SIG-M5 treated with dmso at 0.1 percent for 504 hours (cell line): Measurements from ENCODE around the gene ACP3.
"Not testable (repeated sequence)": the region's sequence is repeated elsewhere in the genome, so short reads cannot be mapped to it uniquely, and the experiment has no call there.

Experiments used
- DNase-seq: peaks from one replicate; lab custom pipeline; 2025; ENCODE audit not compliant: unreplicated experiment; lab: John Stamatoyannopoulos, UW

ACP3 gene

DNA sequence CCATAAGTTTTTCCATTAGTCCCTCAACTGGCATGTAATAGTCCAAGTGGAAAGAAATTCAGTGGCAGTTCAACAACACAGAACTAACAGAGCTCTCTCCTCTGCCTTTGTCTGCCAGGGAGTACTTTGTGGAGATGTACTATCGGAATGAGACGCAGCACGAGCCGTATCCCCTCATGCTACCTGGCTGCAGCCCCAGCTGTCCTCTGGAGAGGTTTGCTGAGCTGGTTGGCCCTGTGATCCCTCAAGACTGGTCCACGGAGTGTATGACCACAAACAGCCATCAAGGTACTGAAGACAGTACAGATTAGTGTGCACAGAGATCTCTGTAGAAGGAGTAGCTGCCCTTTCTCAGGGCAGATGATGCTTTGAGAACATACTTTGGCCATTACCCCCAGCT lies 39.4 kb downstream of the ACP3 start:
- DNase-seq, result no peak

DNA sequence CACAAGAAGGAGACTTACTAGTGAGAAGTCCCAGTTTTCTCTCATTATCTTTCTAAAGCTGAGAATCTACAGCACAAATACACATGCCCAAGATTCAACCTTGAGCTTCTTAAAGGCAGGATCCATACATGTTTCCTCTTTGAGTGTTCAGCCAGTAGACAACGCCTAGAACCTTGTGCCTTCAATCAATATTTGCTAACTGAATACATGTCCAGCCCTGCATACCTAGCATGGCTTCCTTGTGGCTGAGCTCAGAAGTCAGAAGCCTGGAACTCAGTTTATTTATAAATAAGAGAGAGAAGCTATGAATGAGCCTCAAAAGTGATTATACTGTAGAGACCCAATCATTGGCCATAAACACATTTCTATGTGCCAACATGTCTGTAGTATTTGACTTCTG lies 43.5 kb downstream of the ACP3 start:
- DNase-seq, result no peak

DNA sequence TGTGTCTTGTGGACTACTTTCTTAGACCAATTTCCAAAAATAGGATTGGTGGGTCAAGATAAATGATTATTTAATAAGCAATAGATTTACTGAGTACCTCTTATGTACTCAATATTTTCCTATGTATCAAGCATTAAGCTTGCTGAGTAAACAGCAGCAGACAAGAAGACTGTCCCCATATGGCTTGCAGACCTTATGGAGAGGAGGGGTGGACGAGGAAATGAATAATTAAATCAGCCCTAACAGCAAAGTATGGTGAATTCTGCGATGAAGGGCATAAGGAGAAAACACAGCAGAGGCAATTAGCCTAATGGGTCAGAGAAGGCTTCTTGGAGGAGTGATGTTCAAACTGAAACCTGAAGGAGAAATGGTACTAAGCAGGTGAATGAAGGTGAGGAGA lies 45.1 kb downstream of the ACP3 start:
- no peak for DNase-seq

DNA sequence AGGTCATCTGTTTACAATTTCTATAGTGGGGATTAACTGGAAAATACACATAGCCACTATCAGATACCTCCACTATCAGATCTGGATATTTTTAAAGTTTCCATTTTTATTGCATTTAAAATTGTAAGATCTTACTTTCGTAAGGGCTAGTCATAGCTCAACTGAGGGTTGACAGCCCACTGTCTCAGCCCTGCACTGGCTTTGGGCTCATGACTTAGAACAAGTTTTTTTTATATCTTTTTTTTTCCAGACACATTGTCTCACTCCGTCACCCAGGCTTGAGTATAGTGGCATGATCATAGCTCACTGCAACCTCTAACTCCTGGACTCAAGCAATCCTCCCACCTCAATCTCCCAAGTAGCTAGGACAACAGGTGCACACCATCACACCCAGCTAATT lies 51.3 kb downstream of the ACP3 start:
- no peak for DNase-seq

DNA sequence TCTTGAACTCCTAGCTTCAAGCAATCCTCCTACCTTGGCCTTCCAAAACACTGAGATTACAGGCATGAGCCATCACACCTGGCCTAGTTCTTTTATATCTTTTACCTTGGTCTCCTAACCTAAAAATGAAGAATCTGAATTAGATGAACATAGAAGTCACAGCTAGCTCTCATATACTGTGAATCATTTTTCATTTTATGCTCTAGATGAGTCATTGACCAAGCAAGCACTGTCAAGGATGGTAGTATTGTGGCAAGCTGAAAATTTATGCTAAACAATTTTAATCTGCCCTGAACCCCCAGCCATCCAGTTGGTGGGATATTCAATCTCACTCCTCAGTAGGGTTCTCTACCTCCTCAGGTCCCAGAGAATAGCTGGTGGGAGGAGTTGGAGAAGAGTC lies 51.8 kb downstream of the ACP3 start:
- no peak for DNase-seq

DNA sequence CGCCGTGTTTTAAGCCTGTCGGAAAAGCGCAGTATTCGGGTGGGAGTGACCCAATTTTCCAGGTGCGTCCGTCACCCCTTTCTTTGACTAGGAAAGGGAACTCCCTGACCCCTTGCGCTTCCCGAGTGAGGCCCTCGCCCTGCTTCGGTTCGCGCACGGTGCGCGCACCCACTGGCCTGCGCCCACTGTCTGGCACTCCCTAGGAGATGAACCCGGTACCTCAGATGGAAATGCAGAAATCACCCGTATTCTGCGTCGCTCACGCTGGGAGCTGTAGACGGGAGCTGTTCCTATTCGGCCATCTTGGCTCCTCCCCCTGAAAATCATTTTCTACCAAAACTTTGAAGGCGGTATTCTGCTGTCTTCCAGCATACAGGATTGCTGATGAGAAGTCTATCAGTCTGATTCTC lies 59.7 kb downstream of the ACP3 start:
- DNase-seq, result not testable (repeated sequence)

DNA sequence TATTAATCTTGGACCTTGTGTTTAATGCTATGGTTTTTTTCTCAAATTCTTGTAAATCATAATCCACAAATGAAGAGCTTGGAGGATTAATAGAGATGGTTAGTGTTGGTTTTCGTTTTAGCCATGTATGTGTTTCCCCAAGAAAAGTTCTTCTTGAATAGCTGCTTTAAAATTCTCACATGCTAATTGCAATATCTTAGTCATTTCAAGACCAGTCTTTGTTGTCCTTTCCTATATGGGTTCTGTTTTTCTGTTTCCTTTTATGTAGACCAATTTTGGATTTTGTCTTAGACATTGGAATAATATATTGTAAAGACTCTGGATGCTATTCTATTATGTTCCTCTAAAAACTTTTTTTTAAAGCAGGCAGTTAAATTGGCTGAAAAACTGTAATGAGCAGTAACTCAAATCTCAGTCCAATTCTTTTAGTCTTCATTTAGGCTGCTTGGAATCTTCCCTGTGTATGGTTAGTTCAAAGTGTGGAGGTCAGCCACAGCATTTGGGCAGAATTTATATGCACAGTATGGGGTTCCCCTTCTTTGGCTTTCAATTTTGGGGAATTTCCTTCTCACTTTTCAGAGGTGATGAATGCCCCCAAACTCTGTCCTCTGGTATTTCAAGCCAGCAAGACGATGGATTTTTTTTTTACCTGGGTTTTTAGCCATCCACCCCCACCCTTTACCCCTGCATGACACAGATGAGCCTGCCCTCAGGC lies 61.0 kb downstream of the ACP3 start:
- DNase-seq, result no peak

DNA sequence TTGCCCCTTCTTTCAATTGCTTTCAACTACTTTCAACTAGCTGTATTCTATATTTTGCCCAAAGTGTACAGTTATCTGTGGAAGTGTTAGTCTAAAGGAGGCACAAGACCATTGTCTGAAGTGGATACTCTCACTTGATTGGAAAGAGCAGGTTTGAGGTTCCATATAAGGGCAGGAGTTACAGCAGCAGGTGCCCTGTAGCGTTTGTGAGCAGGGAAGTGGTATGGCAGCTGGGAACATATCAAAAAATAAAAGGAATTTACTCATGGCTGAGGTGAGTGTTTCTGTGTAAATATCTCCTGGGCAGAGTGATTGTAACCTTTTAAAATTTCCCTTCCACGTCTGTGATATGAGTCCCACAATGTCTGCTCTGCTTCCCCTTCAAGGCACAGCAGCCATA lies 61.6 kb downstream of the ACP3 start:
- DNase-seq, result no peak

DNA sequence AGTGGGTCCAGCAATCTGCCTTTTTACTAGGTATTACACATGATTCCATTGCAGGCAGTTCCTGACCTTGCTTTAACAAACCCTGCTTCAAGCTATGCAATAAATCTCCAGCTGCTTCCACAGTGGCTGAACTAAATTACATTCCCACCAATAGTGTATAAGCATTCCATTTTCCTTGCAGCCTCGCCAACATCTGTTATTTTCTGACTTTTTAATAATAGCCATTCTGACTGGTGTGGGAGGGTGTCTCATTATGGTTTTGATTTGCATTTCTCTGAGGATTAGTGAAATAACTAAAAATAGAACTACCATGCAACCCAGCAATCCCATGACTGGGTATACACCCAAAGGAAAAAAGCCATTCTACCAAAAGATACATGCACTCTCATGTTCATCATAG lies 63.7 kb downstream of the ACP3 start:
- no peak for DNase-seq

DNA sequence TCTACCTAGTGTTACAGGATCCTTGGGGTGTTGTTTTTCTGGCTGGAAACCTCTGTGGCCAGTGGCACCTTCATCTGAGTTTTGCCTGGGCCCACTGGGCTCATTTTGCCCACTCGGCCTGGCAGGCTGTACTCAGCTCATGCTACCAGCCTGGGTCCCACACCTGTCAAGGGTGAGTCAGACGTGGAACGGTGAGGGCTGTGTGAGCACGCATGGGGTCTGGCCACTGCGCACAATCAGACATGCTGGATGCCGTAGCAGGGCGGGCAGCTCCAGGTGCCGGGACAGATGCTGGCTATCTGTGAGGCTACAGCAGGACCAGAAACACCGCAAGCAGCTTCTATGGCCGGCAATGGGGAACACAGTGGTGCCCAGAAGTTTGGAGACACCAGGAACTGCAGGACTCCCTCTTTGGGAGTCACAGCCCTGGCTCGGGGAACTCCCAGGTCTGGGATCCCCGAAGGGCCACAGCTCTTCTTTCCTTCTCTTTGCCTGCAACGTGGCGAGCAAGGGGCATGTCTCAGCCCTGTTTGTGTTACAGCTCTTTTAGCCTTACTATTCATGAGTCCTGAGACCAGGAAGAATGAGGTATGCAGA lies 64.2 kb downstream of the ACP3 start:
- DNase-seq, result no peak

DNA sequence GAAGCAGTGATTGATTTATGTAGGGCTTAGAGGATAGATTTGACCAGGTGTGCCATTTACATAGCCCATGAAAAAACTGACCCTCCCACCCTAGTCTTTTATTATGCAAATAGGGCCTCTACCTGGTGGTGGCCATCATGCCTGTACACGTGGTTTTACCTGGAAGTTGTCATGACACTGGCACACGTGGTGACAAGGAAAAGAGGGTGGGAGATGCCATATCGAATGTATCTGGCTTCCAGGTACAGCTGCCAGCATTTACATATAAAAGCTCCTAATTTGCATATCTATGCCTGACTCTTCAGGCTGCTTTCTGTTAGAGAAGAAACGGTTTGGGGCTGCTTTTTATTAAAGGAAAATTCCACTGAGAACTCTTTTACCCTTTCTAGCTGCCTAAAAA lies 65.1 kb downstream of the ACP3 start:
- no peak for DNase-seq

DNA sequence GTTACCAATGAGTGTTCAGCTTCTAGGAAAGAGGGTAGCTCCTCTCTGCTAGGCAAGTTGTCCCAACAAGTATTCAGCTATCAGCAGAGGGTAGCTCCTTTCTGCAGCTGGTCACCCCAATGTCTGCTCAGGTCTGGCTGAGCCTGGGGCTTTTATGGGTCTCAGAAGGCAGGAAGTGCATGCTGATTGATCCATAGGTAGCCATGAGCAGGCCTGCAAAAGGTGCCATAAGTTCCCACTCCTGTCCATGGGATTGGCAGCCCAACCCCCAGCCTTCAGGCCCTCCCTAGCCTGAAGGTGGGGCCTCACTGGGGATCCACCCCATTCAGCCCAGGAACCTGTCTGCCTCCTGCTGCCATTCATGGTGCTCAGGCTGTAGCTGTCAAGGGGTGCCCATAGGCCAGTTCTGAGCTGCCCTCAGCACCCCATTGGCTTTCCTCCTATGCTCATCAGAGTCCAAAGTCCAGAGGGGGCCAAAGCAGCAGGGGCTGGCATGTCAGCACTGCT lies 65.5 kb downstream of the ACP3 start:
- DNase-seq, result no peak

DNA sequence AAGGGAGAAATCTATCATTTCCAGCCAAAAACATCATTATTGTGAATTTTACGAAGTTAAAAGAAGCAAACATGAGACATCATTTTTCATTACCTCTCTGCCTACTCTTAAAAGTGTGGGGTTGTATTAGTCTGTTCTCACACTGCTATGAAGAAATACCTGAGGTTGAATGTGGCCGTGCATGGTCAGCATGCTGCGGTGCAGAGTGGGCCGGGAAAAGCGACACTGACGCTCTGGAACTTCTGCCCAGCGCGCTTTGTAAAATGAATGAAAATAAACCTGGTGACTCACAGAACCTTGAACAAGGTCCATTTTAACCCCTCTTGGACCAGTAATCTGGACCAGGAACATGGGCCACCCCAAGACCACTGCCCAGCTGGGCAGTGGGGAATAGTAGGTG lies 69.1 kb downstream of the ACP3 start:
- DNase-seq, result no peak

DNA sequence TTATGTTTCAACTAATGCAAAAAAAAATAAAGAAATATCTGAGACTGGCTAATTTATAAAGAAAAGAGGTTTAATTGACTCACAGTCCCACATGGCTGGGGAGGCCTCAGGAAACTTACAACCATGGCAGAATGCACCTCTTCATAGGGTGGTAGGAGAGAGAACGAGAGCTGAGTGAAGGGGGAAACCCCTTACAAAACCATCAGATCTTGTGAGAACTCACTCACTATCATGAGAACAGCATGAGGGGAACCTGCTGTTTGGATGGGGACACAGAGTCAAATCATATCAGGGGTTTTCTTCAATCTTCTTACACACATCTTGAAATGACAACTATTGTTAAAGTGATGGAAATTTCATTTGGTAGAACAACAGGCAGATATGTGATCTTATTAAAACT lies 75.5 kb downstream of the ACP3 start:
- DNase-seq, result not testable (repeated sequence)

DNA sequence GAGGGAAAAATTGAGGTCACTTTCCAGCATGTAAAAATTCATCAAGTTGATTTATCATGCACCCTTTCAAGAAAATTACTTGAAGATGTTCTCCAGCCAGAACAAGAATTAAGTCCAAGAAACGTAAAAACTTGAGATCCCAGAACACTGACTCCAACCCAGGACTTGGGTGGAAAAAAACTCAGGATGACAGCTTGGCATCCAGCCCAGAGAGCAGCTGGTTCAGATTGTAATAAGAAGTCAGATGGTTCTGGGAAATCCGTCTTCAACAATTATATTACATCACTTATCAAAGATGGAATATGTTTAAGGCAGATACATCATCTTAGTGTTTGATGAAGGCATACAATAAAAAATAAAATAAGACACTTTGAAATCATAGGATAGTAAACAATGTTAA lies 77.1 kb downstream of the ACP3 start:
- DNase-seq, result no peak

DNA sequence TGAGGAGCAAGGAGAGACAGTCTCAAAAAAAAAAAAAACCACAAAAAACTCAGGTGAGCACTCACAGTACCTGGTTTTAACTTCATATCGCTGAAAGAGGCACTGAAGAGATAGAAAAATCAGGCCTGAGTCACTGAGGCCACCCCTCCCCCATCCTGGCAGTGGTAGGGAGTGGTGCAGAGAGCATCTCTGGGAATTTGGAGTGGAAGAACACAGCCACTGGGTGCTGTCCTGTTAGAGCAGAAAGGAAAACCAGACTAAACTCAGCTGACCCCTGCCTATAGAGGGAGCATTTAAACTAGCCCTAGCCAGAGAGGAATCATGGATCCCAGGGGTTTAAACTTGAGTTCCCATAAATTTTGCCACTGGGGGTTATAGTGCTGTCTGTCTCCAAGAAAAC lies 77.9 kb downstream of the ACP3 start:
- no peak for DNase-seq

DNA sequence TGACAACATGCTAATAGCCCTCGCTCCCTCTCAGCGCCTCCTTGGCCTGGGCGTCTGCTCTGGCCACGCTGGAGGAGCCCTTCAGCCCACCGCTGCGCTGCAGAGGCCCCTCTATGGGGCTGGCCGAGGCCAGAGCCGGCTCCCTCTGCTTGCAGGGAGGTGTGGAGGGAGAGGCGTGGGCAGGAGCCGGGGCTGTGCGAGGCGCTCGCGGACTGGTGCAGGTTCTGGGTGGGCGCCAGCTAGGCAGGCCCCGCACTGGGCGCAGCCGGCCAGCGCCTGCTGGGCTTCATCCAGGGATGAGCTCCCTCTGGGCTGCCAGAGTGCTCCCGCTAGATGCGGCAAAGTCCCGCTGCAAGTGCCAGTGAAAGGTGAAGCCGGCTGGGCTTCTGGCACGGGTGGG lies 79.0 kb downstream of the ACP3 start:
- DNase-seq, result no peak

DNA sequence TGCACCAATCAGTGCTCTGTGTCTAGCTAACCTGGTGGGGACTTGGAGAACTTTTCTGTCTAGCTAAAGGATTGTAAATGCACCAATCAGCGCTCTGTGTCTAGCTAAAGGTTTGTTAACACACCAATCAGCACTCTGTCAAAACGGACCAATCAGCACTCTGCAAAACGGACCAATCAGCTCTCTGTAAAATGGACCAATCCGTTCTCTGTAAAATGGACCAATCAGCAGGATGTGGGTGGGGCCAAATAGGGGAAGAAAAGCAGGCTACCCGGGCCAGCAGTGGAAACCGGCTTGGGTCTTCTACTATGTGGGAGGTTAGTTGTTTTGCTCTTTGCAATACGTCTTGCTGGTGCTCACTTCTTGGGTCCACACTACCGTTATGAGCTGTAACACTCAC lies 79.6 kb downstream of the ACP3 start:
- DNase-seq, result not testable (repeated sequence)

DNA sequence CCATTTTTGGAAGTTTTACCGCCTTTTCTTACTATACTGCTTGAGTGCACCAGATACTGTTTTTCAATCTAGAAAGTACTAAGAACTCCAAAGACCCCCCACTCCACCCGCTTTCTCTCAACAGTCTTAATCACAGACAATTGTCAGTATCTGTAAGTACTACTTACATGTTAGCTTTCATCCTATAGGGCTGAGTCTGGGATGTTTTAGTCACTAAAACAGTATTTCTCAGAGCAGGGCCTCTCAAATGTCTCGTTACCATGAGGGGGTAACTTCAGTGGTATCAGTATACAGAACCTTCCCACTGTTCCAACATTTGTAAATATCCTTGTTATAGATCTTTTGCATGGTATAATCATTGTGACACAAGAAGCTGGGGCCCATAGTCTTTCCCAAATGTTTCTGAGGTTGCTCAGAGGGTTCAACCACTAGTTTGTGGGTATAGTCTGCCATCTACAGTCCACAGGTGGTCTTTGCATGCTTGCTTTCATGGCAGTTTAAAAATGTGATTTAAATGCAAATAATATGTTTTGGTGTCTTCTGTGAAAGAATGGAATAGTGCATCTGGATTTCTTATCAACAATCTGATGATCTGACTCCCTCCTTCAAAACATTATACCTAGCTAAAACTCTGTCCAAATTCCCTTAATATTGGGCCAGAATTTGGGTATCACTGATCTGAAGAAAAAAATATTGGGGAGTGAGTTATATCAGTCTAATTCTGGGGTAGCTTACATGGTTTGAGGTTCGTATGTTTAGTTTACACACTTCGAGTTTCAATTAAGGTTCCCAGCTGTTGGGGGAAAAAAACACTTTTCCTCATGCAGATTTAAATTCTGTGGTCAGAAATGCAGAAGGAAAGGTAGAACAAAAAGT lies 82.1 kb downstream of the ACP3 start:
- DNase-seq, result peak; percentile 74

DNA sequence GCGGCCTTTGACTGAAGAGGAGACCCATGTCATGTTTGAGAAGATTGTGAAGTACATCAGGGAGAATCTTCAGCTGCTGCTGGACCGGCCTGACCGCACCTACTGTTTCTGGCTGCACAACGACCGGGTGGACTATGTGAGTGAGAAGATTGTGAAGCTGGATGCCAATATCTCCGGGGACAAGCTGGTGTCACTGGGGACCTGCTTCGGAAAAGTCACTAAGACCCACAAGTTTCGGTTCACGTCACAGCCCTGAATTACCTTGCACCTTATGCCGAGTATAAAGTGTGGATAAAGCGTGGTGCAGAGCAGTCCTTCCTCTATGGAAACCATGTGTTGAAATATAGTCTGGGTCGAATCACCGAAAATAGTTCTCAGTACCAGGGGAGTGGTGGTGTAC lies 84.0 kb downstream of the ACP3 start:
- no peak for DNase-seq

DNA sequence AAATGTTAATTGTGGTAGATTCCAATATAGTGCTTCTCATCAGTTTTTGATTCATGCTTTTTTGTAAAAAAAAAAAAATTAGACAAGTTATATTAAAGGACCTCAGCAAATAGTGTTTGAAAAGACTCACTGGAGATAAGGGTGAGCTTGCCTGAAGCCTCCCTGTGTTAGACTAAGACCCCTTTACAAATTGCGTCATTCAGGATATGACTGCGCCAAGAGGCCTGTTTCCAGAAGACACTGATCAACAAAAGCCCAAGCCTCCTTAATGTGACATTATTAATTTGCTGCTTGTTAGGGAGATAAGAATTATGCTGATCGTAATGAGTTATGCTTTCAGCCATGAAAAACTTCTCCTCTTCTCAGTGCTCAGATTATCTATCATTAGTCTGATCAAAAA lies 87.1 kb downstream of the ACP3 start:
- DNase-seq, result no peak

DNA sequence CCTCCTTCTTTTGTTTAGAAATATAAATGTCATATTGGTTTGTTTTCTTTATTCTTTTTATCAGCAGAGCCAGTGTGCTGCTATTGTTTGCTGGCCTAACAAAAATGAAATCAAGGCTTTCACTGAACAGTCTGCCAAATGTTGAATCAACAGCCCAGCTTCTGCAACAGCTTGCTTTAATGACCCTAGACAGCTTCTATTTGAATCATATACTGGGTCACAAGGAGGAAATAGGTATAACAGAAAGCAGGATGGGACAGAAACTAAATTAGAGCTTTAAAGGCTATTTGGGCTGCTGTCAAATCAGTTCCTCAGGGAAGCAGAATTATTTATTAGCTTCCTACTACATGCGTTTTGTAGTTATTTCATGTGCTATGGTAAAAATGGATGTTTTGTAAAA lies 88.0 kb downstream of the ACP3 start:
- DNase-seq, result no peak
